Esophagus muscularis mucosa (tissue), 3 donors: ENCODE data around the gene ESRRB.

Experiments used
- CTCF ChIP-seq, 3 experiments: fragments of 200-600 bp in 2 of 3; fragments of 450-650 bp in 1 of 3; sonication (generic) in 2 of 3; IDR thresholded peaks; one replicate each; pipeline ENCODE4 v1.5.1; 2017 to 2019; ENCODE audit warnings: antibody characterized with exemption in 3 of 3, mild to moderate bottlenecking in 2 of 3, moderate library complexity in 1 of 3
- POLR2A ChIP-seq: fragments of 450-650 bp; IDR thresholded peaks from one replicate; pipeline ENCODE4 v1.6.1; 2017; ENCODE audit warnings: antibody characterized with exemption, moderate library complexity, mild to moderate bottlenecking, low read depth
- POLR2AphosphoS5 ChIP-seq, 2 donors: sonication (generic); formaldehyde crosslinking; IDR thresholded peaks; one replicate each; pipeline ENCODE4 v1.6.1; 2017; ENCODE audit warnings: antibody characterized with exemption in 2 of 2

DNA sequence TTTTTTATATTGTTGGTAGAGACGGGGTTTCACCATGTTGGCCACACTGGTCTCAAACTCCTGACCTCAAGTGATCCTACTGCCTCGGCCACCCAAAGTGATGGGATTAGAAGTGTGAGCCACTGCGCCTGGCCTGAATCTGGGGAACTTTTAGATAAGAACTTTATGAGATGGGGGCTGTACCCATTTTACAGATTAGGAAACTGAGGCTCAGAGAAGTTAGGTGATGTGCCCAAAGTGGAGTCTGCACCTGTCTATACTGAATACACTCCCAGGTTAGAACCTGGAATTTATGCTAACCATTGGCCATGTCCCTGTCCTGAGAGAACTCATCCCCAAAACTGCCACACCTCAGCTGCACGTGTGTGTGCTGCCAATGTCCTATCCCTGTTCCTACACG is 81.9 kb downstream of the ESRRB start:
- TF ChIP-seq CTCF (IDR thresholded peaks at IDR 0.05) = no peak
- no peak for TF ChIP-seq POLR2AphosphoS5 (IDR thresholded peaks at IDR 0.05)
- no peak for TF ChIP-seq POLR2A
